ENCODE measurements around the gene PACRG.

Gene PACRG

DNA sequence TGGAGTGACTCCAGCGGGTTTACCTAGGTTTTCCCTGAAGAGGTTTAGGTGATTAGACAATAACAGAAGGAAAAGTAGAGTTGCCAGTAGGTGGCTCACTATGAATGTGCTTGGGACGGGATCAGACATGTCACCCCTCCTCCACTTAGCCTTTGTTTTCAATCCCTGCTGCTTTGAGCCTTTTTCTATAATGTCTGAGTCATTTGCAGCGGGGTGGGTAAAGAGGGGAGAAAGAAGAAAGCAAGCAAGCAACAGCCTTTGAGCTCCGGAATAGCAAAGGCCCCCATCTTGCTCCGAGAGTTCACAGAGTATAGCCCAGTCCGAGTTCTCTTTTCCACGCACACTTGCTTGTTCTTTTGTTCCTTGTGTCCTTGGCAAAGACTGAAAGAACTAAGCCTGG is 129.1 kb downstream of the PACRG start:
- ATAC-seq = no peak
- no peaks in the 10 kb centered on the region for H3K4me1 Mint-ChIP-seq

DNA sequence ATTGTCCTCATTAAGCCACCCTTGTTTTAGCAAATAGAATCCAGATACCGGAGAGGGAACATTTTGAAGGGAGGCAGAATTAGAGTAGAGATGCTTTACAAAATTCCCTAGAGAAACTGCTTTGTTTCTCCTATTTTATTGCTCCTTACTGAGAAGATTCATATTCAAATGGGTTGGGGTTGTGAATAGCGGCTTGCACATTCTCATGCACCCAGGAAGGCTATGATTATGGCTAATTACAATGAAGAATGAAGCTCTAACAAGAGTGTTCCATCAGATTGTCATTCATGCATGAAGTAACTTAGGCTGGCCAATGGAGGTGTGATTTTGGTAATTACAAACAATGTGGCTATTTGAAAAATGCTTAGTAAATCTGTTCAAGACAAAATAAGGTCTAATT is 129.6 kb downstream of the PACRG start:
- no peak overlapping the region for H3K27ac Mint-ChIP-seq
- no peak for ATAC-seq
- H3K9me3 Mint-ChIP-seq = no peaks in the 10 kb centered on the region
- H3K4me3 Mint-ChIP-seq = no peak overlapping the region
- no peaks in the 10 kb centered on the region for H3K27me3 Mint-ChIP-seq
- no peaks in the 10 kb centered on the region for H3K4me1 Mint-ChIP-seq
- no peak for DNase-seq

More for the DNA sequence above, 129.1 kb downstream of the PACRG start:
- Mint-ChIP-seq H3K4me3 (no peak overlapping the region), H3K27me3 (no peaks in the 10 kb centered on the region), H3K27ac (no peak overlapping the region), H3K9me3 (no peaks in the 10 kb centered on the region)
- DNase-seq = no peak

DNA sequence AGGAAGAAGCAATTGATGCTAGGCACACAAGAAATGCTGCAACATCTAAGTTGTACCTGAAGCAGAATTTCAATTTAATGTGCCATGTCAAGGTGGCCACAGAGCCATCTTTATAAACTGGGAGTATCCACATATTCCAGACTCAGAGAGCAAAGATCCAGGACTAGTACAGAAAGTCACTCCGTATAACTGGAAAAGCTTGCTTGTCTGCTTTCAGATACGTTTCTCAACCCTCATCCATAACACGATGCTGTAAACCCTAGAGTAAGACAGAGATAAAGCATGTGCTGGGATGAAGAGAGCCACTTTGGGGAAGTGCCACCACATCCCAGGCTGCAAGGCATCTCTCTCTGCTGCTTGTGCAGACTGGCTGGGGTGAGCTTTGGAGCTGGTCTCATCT is 134.7 kb downstream of the PACRG start:
- no peak overlapping the region for H3K27ac Mint-ChIP-seq
- no peaks in the 10 kb centered on the region for H3K27me3 Mint-ChIP-seq
- no peak overlapping the region for H3K4me3 Mint-ChIP-seq
- DNase-seq (no peak), ATAC-seq (no peak)
- no peaks in the 10 kb centered on the region for H3K4me1 Mint-ChIP-seq
- no peaks in the 10 kb centered on the region for H3K9me3 Mint-ChIP-seq

DNA sequence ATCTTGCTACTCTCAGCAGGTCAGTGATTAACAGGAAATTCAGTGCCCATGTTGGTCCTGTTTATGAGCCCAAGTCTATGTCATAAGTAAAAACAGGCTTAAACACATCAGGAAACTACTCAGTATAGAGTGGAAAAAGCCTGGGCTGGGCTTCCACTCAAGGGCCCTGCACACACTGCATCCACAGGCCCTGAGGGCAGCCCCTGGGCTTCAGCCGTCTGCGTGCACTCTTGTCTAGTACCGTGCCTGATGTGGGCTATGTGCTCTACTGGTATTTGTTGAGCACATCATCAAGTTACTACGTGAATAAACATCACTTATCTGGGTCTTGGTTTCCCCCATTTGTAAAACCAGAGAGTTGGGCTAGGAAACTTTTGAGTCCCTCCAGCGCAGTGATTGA is 135.2 kb downstream of the PACRG start:
- no peaks in the 10 kb centered on the region for H3K27me3 Mint-ChIP-seq
- ATAC-seq (no peak), DNase-seq (no peak)
- no peaks in the 10 kb centered on the region for H3K9me3 Mint-ChIP-seq
- no peak overlapping the region for H3K27ac Mint-ChIP-seq
- H3K4me1 Mint-ChIP-seq = no peaks in the 10 kb centered on the region
- H3K4me3 Mint-ChIP-seq = no peak overlapping the region

DNA sequence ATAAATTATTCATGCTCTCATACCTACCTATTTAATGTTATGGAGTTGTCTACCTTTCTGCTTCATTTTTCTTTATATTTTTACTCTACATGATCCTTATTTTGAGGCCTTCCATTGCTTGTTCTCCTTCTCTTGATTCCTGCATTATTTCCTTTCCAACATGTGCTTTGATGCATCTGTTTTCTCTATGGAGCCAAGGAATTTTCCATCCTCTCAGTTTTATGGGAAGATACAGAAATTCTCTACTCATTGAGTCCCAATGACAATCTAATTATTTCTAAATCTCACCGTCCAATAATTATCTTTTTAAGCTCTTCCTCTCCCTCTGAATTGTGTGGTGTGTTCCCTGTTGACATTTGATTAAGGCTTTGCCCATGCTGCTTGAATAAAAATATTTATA is 136.0 kb downstream of the PACRG start:
- Mint-ChIP-seq H3K27ac (no peak overlapping the region), H3K4me1 (no peaks in the 10 kb centered on the region), H3K9me3 (no peaks in the 10 kb centered on the region), H3K4me3 (no peak overlapping the region), H3K27me3 (no peaks in the 10 kb centered on the region)
- no peak for ATAC-seq
- DNase-seq = no peak

DNA sequence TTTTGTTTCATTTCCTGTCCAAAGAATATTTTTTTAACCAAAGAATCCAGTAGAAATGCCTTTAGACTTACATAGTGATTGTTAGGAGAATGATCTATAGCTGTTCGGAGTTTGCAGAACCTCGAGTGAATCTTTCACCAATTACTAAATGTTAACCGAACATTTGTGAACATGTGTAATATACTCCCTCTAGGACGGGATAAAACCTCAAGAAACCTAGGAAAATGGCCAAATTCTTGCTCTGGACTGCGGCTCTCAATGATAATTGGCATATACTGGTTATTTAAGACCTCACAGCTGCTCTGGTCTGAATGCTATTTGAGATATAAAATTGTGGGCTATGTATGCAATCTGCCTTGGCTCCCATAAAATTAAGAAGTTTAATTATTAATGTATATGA is 137.1 kb downstream of the PACRG start:
- Mint-ChIP-seq H3K9me3 (no peaks in the 10 kb centered on the region), H3K4me1 (no peaks in the 10 kb centered on the region), H3K27me3 (no peaks in the 10 kb centered on the region), H3K4me3 (no peak overlapping the region), H3K27ac (no peak overlapping the region)
- ATAC-seq (no peak), DNase-seq (no peak)

DNA sequence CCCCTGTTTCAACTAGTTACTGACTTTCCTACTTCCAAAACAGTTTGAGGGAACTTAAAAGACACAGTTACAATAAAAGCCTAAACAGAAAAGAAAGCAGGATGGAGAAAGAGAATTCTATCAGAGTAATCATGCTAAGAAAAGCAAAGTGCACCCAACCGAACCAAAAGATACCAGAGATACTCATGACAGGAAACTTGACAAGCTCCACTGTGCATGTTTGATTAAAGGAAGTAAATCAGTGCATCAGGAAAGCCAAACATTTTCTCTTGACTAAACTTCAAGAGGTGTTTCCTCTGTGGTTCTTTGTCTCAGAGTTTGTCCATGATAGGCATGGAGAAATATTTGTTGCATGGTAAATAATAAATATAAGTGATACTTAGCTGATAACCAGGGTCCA is 138.9 kb downstream of the PACRG start:
- Mint-ChIP-seq H3K27ac (no peak overlapping the region), H3K4me1 (no peaks in the 10 kb centered on the region), H3K27me3 (no peaks in the 10 kb centered on the region), H3K4me3 (no peak overlapping the region), H3K9me3 (no peaks in the 10 kb centered on the region)
- DNase-seq = no peak
- no peak for ATAC-seq

DNA sequence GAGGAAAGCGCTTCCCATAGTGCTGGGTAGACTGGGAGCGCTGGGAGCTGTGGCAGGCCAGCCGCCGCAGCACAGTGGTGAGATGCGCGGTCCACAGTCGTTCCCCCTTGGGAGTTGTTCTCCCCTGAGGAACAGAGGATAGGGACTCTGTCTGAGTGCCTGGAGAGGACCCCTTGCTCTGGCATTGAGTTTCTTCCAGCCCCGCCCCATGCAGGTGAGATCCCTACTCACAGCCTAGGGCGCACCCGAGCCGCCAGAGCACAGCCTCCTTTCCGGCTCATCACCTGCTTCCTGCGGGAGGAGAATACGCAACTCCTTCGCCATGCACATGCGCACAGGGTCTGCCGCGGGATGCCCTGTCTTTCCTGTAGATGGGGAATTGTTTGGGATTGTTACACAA is 140.6 kb downstream of the PACRG start:
- Mint-ChIP-seq H3K4me3 (no peak overlapping the region), H3K27ac (no peak overlapping the region), H3K27me3 (no peaks in the 10 kb centered on the region), H3K4me1 (no peaks in the 10 kb centered on the region), H3K9me3 (no peaks in the 10 kb centered on the region)
- DNase-seq (no peak), ATAC-seq (no peak)

DNA sequence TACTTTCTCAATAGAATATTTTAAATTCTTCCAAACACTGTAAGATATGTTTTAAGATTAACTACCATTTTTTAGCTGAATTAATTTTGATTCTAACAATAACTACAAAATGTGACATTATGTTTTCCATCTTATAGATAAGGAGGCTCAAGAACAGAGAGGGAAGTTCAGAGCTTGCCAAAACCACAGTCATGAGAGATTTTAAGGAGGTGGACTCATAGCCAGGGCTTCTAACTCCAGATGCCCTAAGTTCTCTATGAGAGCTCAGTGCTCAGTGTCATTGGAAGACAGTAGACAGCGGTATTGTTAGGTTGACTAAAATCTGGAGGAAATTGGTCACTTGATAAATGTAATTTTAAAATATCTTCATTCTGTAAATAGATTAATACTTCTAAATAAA is 144.2 kb downstream of the PACRG start:
- no peaks in the 10 kb centered on the region for H3K27me3 Mint-ChIP-seq
- no peak for ATAC-seq
- H3K4me3 Mint-ChIP-seq = no peak overlapping the region
- H3K4me1 Mint-ChIP-seq = no peaks in the 10 kb centered on the region
- no peak for DNase-seq
- H3K27ac Mint-ChIP-seq = no peak overlapping the region
- no peaks in the 10 kb centered on the region for H3K9me3 Mint-ChIP-seq

DNA sequence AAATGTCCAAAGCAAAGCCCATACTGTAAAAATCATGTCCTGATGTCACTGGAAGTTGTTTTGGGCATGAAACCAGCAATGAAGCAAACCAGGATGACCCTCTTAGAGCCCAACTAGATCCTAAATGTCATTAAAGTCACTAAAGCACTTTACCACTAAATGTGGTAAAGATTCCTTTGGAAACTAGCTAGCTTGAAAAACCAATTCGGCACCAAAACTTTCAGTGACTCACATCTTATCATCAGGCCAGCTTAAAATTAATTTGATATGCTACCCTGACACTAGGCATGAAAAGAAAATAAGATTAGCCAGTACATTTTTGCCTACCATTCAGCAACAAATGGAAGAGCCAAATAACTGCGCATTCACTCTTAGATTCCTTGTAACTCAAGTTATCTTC is 145.8 kb downstream of the PACRG start:
- Mint-ChIP-seq H3K27ac (no peak overlapping the region), H3K9me3 (no peaks in the 10 kb centered on the region), H3K4me1 (no peaks in the 10 kb centered on the region), H3K4me3 (no peak overlapping the region), H3K27me3 (no peaks in the 10 kb centered on the region)
- DNase-seq (no peak), ATAC-seq (no peak)

DNA sequence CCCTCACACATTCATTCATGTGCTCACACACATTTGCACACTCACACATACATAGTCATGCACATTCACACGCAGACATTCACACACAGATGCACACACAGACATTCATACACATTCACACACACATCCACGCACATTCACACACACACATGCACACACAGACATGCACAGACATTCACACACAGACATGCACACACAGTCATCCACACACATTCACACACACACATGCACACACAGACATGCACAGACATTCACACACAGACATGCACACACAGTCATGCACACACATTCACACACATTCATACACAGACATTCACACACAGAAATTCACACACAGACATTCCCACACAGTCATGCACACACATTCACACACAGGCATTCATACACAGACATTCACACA is 147.3 kb downstream of the PACRG start:
- no peak overlapping the region for H3K4me3 Mint-ChIP-seq
- no peaks in the 10 kb centered on the region for H3K4me1 Mint-ChIP-seq
- no peak for ATAC-seq

DNA sequence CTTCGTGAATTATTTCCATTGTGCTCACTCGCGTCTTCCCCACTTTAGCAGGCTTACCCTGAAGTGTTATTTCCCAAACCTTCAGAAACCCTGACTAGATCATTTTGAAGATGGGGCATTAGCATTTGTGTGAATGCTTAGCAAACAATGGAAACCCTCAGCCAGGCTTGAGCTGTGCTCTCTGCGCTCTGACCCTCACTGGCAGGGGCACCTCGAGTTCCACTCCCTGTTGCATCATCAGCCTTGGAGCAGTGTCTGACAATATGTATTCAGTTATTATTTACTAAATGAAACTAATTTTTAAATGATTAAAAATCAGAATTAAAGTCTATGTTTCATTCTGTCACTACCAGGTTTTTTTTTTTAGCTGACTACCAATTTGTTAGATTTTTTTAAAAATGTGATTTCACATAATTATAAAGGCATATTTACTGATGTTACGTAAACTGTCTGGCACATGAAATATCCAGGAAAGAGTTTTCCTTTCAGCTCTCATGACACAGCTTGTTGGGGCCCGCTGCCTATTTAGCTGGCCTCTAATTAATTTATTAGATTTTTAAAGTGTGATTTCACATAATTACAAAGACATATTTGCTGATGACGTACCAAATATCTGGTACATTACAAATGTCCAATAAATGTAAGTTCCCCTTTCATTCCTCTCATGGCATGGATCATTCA is 155.2 kb downstream of the PACRG start:
- no peak overlapping the region for H3K27ac Mint-ChIP-seq
- no peak for ATAC-seq

More for the DNA sequence above, 147.3 kb downstream of the PACRG start:
- DNase-seq = no peak
- no peaks in the 10 kb centered on the region for H3K9me3 Mint-ChIP-seq
- no peak overlapping the region for H3K27ac Mint-ChIP-seq
- no peaks in the 10 kb centered on the region for H3K27me3 Mint-ChIP-seq

DNA sequence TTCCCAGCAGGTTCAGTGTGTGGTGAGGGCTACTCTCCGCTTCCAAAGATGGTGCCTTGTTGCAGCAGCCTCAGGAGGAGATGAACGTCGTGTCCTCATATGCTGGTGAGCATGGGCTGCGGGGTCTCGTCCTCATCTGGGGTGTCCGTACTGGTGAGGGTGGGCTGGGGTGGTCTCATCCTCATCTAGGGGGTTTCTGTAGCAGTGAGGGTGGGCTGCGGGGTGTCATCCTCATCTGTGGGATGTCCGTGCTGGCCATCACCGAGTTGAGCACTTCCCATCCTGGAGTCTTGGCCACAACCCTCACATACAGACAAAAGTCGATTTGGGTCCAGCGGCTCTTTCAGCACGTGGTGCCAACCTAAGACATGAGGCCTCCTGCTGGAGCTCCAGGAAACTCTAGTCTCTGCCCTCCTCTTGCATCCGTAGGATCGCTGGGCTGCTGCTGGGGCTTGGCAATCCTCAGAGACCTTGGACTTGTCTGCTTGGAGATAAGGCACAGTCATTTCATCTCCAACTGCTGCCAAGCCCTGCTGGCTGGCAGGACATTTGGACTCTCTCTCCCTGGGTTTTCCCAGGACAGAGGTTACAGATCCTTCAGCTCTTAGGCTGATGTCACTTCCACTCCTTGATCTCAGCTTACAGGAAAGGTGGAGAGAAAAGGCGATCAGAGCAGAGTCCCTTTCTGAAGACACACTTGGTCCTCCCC is 160.4 kb downstream of the PACRG start:
- H3K9me3 Mint-ChIP-seq = no peaks in the 10 kb centered on the region
- no peak overlapping the region for H3K27ac Mint-ChIP-seq
- no peaks in the 10 kb centered on the region for H3K4me1 Mint-ChIP-seq
- H3K27me3 Mint-ChIP-seq = no peaks in the 10 kb centered on the region
- no peak for DNase-seq
- no peak for ATAC-seq
- no peak overlapping the region for H3K4me3 Mint-ChIP-seq

More for the DNA sequence above, 155.2 kb downstream of the PACRG start:
- Mint-ChIP-seq H3K27me3 (no peaks in the 10 kb centered on the region), H3K4me1 (no peaks in the 10 kb centered on the region), H3K9me3 (peaks cover 0 to 8% of the 10 kb centered on the region in 2 donors), H3K4me3 (no peak overlapping the region)
- no peak for DNase-seq

DNA sequence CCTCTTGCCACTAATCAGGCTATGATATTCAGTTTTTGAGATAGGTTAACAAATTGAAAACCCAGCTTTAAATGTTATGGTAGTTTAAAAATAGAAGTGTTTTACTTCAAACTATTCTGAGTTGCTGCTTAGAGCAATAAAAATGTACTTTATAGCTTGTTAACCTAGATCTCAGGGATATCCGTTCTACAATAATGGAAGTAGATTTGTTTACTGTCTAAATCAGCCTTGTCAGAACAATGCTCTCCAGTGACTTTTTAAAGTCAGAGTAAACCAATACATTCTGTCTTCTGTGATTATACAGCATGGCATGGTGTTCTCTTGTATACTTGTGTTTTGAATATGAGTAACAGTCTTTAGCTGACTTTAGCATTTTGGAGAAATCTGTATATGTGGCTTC is 161.5 kb downstream of the PACRG start:
- ATAC-seq = no peak
- H3K27ac Mint-ChIP-seq = no peak overlapping the region
- no peak for DNase-seq
- H3K27me3 Mint-ChIP-seq = no peaks in the 10 kb centered on the region
- no peaks in the 10 kb centered on the region for H3K4me1 Mint-ChIP-seq
- no peak overlapping the region for H3K4me3 Mint-ChIP-seq
- no peaks in the 10 kb centered on the region for H3K9me3 Mint-ChIP-seq

DNA sequence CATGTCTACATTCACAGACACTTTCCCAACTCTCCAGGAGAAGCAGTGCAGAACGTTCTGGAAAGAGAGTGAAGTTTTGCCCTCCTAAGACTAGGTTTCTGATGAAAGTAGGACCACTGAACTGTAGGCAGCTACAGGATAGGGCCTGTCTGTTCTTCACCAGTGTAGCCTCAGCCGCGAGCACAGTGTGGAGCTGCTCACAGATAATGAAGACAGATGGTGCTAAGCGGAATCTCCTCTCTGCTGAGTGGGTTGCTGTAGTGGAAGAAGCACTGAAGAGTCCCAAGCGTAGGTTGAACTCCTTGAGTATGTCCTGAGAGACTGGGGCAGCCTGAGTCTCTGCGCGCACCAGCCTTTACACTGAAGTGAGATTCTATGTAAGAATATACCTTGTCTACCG is 170.2 kb downstream of the PACRG start:
- ATAC-seq = no peak
- no peak overlapping the region for H3K27ac Mint-ChIP-seq
- peaks cover 5% of the 10 kb centered on the region for H3K27me3 Mint-ChIP-seq
- H3K4me1 Mint-ChIP-seq = no peaks in the 10 kb centered on the region
- H3K9me3 Mint-ChIP-seq = peaks cover 0 to 21% of the 10 kb centered on the region in 2 donors
- no peak for DNase-seq
- no peak overlapping the region for H3K4me3 Mint-ChIP-seq

DNA sequence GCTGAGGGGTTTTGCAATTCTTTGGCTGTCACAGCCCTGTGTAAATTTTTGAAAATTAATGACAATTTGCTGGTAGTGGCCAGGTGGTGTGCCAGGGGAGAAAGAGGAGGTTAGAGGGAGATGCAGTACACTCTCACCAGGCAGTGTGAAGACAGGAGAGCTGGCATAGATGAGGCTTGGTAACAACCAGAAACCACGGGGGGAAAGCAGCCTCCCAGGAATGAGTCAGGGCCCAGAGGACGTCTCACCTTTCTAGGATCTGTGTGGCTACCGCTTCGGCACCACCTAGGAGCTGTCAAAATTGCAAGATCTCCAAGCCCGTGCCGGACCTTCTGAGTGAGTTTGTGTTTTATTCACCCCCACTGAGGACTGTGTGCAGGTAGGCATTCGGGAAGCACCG is 171.4 kb downstream of the PACRG start:
- ATAC-seq (no peak), DNase-seq (no peak)
- H3K9me3 Mint-ChIP-seq = peaks cover 7 to 31% of the 10 kb centered on the region in 2 donors
- H3K4me1 Mint-ChIP-seq = no peaks in the 10 kb centered on the region
- no peak overlapping the region for H3K4me3 Mint-ChIP-seq
- H3K27ac Mint-ChIP-seq = no peak overlapping the region
- peaks cover 5% of the 10 kb centered on the region for H3K27me3 Mint-ChIP-seq

DNA sequence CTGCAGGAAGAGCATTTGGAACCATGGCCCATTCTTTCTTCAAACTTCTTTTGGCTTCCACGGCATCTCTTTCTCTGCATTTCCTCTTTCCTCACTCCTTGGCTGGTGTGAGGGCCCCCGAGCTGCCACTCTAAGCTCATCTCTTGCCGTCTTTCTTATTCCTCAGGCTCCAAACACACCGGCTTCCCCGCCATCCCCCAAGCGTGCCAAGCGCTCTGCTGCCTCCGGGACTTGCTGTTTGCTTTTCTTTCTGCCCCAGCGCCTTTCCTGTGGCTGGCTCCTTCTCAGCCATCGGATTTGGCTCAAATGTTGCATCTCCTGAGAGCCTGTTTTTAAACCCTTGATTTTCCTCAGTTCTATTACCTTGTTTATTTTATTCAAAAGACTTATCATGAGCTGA is 172.7 kb downstream of the PACRG start:
- Mint-ChIP-seq H3K9me3 (peaks cover 11 to 38% of the 10 kb centered on the region in 2 donors), H3K4me3 (no peak overlapping the region)

More for the DNA sequence above, 172.7 kb downstream of the PACRG start:
- DNase-seq = no peak
- Mint-ChIP-seq H3K27me3 (peaks cover 5% of the 10 kb centered on the region), H3K4me1 (no peaks in the 10 kb centered on the region), H3K27ac (no peak overlapping the region)
- ATAC-seq = no peak

All from stimulated activated naive CD8-positive, alpha-beta T cell treated with anti-CD3 and anti-CD28 coated beads, Interleukin-15, amount 100 ng/mL, for 72 hours (primary cell).